GM12878 (cell line): Measurements from ENCODE around the gene KRT7. TPM values are rescaled to one million over a fixed set of nuclear protein-coding genes. Genes with fewer than 3 reads are reported as not detected.

Experiments
- ATAC-seq: fragments of 200-7000 bp; cut with Tn5 transposase; 3 replicates; pipeline ENCODE4 v1.9.1; 2020; ENCODE audit warnings: mild to moderate bottlenecking, moderate library complexity
- BruUV-seq: library from RNA; stranded (reverse); fragments of 400-500 nt; replicated peaks from 2 replicates; lab custom pipeline; 2021; lab: Mats Ljungman, UMichigan
- CTCF ChIA-PET: fragments of 300-600 bp; sonication (Branson Sonifier 250); formaldehyde crosslinking; extraction: SDS; loops from one replicate; lab custom pipeline; 2021; ENCODE audit warnings: inconsistent platforms; lab: Yijun Ruan, JAX
- POLR2A ChIA-PET: fragments of 350-600 bp; formaldehyde crosslinking; extraction: SDS; loops from one replicate; lab custom pipeline; 2021; ENCODE audit warnings: inconsistent platforms; lab: Charles Lee
- RAD21 ChIA-PET: fragments of 300-600 bp; sonication (Branson Sonifier 250); formaldehyde crosslinking; loops from one replicate; lab custom pipeline; 2023; ENCODE audit warnings: antibody characterized with exemption; ENCODE audit not compliant: unreplicated experiment; lab: Charles Lee
- SMC1A ChIA-PET: fragments of 300-600 bp; sonication (Branson Sonifier 250); formaldehyde crosslinking; loops from one replicate; lab custom pipeline; 2023; ENCODE audit not compliant: unreplicated experiment, uncharacterized antibody; lab: Charles Lee
- DNase-seq: peaks from one replicate; pipeline ENCODE4 v3.0.0-alpha.2; 2011; ENCODE audit warnings: low read depth, low spot score
- FAIRE-seq: peaks from 3 replicates; lab custom pipeline; 2011; peaks lifted over from hg19 to GRCh38; lab: Jason Lieb, UNC
- H2AFZ ChIP-seq: 2 replicates; pipeline ENCODE4 v1.6.0; 2011; ENCODE audit warnings: low read depth, low read length, control low read depth; ENCODE audit not compliant: control insufficient read depth
- H3K27ac ChIP-seq: 2 replicates; pipeline ENCODE4 v1.5.1; 2011; ENCODE audit warnings: control low read depth; ENCODE audit not compliant: control insufficient read depth, insufficient read depth
- H3K27me3 ChIP-seq, 2 experiments: replicated peaks in 1 of 2; 2 replicates each; pipeline versions ENCODE4 v1.6.0 to v1.6.1; 2011; ENCODE audit warnings: low read length in 1 of 2; ENCODE audit not compliant: control insufficient read depth in 2 of 2, insufficient read depth in 2 of 2
- H3K36me3 ChIP-seq, 2 experiments: 2 replicates each; pipeline ENCODE4 v1.5.1; 2011; ENCODE audit warnings: low read length in 1 of 2; ENCODE audit not compliant: control insufficient read depth in 2 of 2, insufficient read depth in 2 of 2
- H3K4me1 ChIP-seq: 2 replicates; pipeline ENCODE4 v1.6.1; 2011; ENCODE audit warnings: mild to moderate bottlenecking, low read length, moderate library complexity, mixed read lengths; ENCODE audit not compliant: control insufficient read depth, insufficient read depth
- H3K4me2 ChIP-seq: 2 replicates; pipeline ENCODE4 v1.6.0; 2011; ENCODE audit warnings: control low read depth; ENCODE audit not compliant: control insufficient read depth, insufficient read depth
- H3K4me3 ChIP-seq: fragments of 200-600 bp; sonication (generic); 2 replicates; pipeline ENCODE4 v1.5.1; 2016
- H3K79me2 ChIP-seq: 2 replicates; pipeline ENCODE4 v1.6.0; 2011; ENCODE audit warnings: low read length; ENCODE audit not compliant: control insufficient read depth, insufficient read depth
- H3K9ac ChIP-seq: 2 replicates; pipeline ENCODE4 v1.8.0; 2011; ENCODE audit warnings: low read length, control low read depth, mixed read lengths; ENCODE audit not compliant: control insufficient read depth, insufficient read depth
- H3K9me3 ChIP-seq: replicated peaks from 3 replicates; pipeline ENCODE4 v1.5.1; 2011; ENCODE audit warnings: mild to moderate bottlenecking, low read length; ENCODE audit not compliant: control insufficient read depth, insufficient read depth
- H4K20me1 ChIP-seq: 2 replicates; pipeline ENCODE4 v1.6.0; 2011; ENCODE audit not compliant: control insufficient read depth, insufficient read depth
- BCL11A ChIP-seq: IDR thresholded peaks from 2 replicates; pipeline ENCODE4 v1.6.1; 2011; ENCODE audit warnings: low read depth, low read length
- BHLHE40 ChIP-seq, 2 experiments: fragments of 450-650 bp in 1 of 2; IDR thresholded peaks; 2 replicates each; pipeline ENCODE4 v1.6.1; 2011 to 2017; ENCODE audit warnings: low read depth in 2 of 2, borderline replicate concordance in 1 of 2, improper control_type of control experiment in 1 of 2, low read length in 1 of 2, mild to moderate bottlenecking in 1 of 2
- E2F4 ChIP-seq: IDR thresholded peaks from 2 replicates; pipeline ENCODE4 v1.6.1; 2012; ENCODE audit warnings: low read depth, low read length, improper control_type of control experiment
- EP300 ChIP-seq, 2 experiments: fragments of 150-350 bp in 1 of 2; IDR thresholded peaks; 2 replicates each; pipeline ENCODE4 v1.6.1; 2011 to 2012; ENCODE audit warnings: low read depth in 2 of 2, low read length in 2 of 2, borderline replicate concordance in 1 of 2, improper control_type of control experiment in 1 of 2, inconsistent platforms in 1 of 2; ENCODE audit not compliant: control insufficient read depth in 1 of 2
- NR2C2 ChIP-seq: IDR thresholded peaks from 2 replicates; pipeline ENCODE4 v1.6.1; 2011; ENCODE audit warnings: borderline replicate concordance, low read depth; ENCODE audit not compliant: control insufficient read depth, insufficient read length
- PAX5 ChIP-seq: IDR thresholded peaks from 2 replicates; pipeline ENCODE4 v1.6.1; 2011; ENCODE audit warnings: low read depth, low read length, borderline replicate concordance
- SPI1 ChIP-seq: IDR thresholded peaks from 2 replicates; pipeline ENCODE4 v1.6.1; 2011; ENCODE audit warnings: low read depth, mild to moderate bottlenecking, low read length, moderate library complexity, borderline replicate concordance; ENCODE audit not compliant: insufficient read depth
- TBL1XR1 ChIP-seq: IDR thresholded peaks from 2 replicates; pipeline ENCODE4 v1.6.1; 2012; ENCODE audit warnings: low read depth, low read length, improper control_type of control experiment
- YY1 ChIP-seq: IDR thresholded peaks from 2 replicates; pipeline ENCODE4 v1.6.1; 2011; ENCODE audit warnings: low read depth, mild to moderate bottlenecking, low read length
- whole genome bisulfite sequencing: methylation state at CpG from one replicate; pipeline ENCODE4 v1.1.6; 2016; ENCODE audit warnings: low lambda C conversion rate; ENCODE audit not compliant: insufficient replicate concordance, insufficient coverage; ENCODE audit errors: missing lambda C conversion rate; 5-methylcytosine and 5-hydroxymethylcytosine counted together
- in situ Hi-C: fragments of 300-500 bp; cut with MboI; formaldehyde crosslinking; loops from 9 replicates; pipeline ENCODE4 v1.14.3; 2018; ENCODE audit warnings: mixed read lengths
- intact Hi-C: fragments of 100-400 bp; cut with micrococcal nuclease; formaldehyde crosslinking; loops from one replicate; pipeline ENCODE4 v1.14.2; 2022; ENCODE audit not compliant: unreplicated experiment
- polyA plus RNA-seq, 11 experiments: library from polyadenylated mRNA; depleted of rRNA in 4 of 11; unstranded in 6 of 11; stranded (reverse) in 5 of 11; fragments of >200 nt; fragmentation: Nextera tagmentation in 4 of 11; fragmentation: Illumina TruSeq in 1 of 11; extraction: Ambion mirVana in 4 of 11; extraction: Trizol in 1 of 11; gene quantifications; 1 replicate in 1 of 11; 2 replicates in 10 of 11; pipeline versions ENCODE4 v1.2.1 to v1.2.3, GENCODE V29; 2011 to 2016; ENCODE audit warnings: inconsistent platforms in 2 of 11, missing spikeins in 2 of 11, low read depth in 1 of 11
- total RNA-seq, 4 experiments: library from RNA; depleted of rRNA in 3 of 4; stranded (reverse); fragments of >200 nt in 3 of 4; fragmentation: Illumina TruSeq in 1 of 4; extraction: Trizol in 1 of 4; gene quantifications; 2 replicates each; pipeline versions ENCODE4 v1.2.1 to v1.2.3, GENCODE V29; 2013 to 2021
- TF ChIP-seq, protein P1 (sequence below): fragments of 450-650 bp; IDR thresholded peaks from 2 replicates; pipeline ENCODE4 v1.6.1; 2017; ENCODE audit warnings: low read depth, mild to moderate bottlenecking, moderate library complexity
- TF ChIP-seq, protein P2 (sequence below): IDR thresholded peaks from 2 replicates; pipeline ENCODE4 v1.6.1; 2011; ENCODE audit warnings: borderline replicate concordance, low read depth, mild to moderate bottlenecking, moderate library complexity, low read length; ENCODE audit not compliant: insufficient read depth, poor library complexity, severe bottlenecking

KRT7 gene
- total and polyA plus RNA-seq, 10 of the 15 experiments (the other 5 are each of a cell fraction or from before 2014, with no cell fraction given) = 0.90 to 18.7 (median 4.8) TPM

GRCh38 chr12:52216807-52217206 is 16.2 kb upstream of the KRT7 start:
- H3K79me2 ChIP-seq = no peaks in the 10 kb centered on the region
- H3K9ac ChIP-seq = no peak overlapping the region
- DNase-seq (no peak), FAIRE-seq (no peak), ATAC-seq (no peak)
- peaks cover 0 to 5% of the 10 kb centered on the region in 2 experiments; a peak in 2 of 4 replicates for H3K27me3 ChIP-seq
- no peak overlapping the region for H2AFZ ChIP-seq
- ChIA-PET POLR2A (no interaction called here), SMC1A (interaction anchor here (1.2 kb wide), 1 partner anchor 59 kb away, joined by 3 read pairs; no protein-coding TSS in a partner anchor), CTCF (interaction anchor here (1.1 to 2.0 kb wide), 3 partner anchors 49 to 111 kb away, joined by 3 to 6 read pairs (median 4); no protein-coding TSS in a partner anchor), RAD21 (no interaction called here)
- no TSS peak for BruUV-seq
- H3K36me3 ChIP-seq = no peaks in the 10 kb centered on the region
- no peak for TF ChIP-seq EP300 (IDR thresholded peaks at IDR 0.05; ENCODE audit: borderline replicate concordance in 1 of 2, control insufficient read depth in 1 of 2, low read depth in 2 of 2, low read length in 2 of 2)
- TF ChIP-seq SPI1 = no peak
- no peak for TF ChIP-seq BHLHE40 (IDR thresholded peaks at IDR 0.05; ENCODE audit: borderline replicate concordance in 1 of 2, low read depth in 2 of 2, low read length in 1 of 2)
- no peak for TF ChIP-seq TBL1XR1
- TF ChIP-seq NR2C2 = no peak
- no peaks in the 10 kb centered on the region for H3K9me3 ChIP-seq
- H3K4me1 ChIP-seq = peaks cover 2% of the 10 kb centered on the region; the same call in 1 of the 2 replicates
- no peaks in the 10 kb centered on the region for H4K20me1 ChIP-seq
- in situ Hi-C loops (no loop called here), intact Hi-C loops (loop anchor here (10.0 kb wide), 1 partner anchor 108 kb away; the partner anchor contains the start of gene KRT83)
- no peak overlapping the region for H3K27ac ChIP-seq
- no peak overlapping the region for H3K4me2 ChIP-seq
- 14% methylated on average over 1 of the region's 1 CpG for WGBS
- no peak overlapping the region for H3K4me3 ChIP-seq

DNA sequence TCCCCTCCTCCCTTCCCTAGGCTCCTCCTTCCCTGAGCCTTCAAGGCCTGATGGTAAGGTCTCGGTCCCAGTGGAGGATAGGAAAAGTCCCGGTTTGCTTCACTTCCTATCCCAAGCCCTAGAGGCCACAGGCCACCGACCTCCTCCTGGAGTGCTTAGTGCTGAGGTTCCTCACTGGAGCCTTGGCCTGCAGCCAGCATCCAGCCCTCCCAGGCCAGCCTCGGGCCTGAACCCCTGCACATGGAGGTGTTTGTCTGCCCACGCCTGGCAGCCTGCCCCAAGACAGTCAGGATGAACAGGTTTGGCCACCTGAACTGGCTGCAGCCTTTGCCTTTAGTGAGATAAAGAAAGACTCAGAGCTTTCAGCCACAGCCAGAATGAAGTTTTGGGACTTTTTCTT is 15.8 kb upstream of the KRT7 start:
- intact Hi-C loops (loop anchor here (10.0 kb wide), 1 partner anchor 108 kb away; the partner anchor contains the start of gene KRT83), in situ Hi-C loops (no loop called here)
- no peak overlapping the region for H3K4me2 ChIP-seq
- no peak for FAIRE-seq
- no peak for DNase-seq
- no peak overlapping the region for H2AFZ ChIP-seq
- no peak for ATAC-seq
- no peaks in the 10 kb centered on the region for H4K20me1 ChIP-seq
- no peaks in the 10 kb centered on the region for H3K79me2 ChIP-seq
- RAD21 ChIA-PET = no interaction called here
- SMC1A ChIA-PET = no interaction called here
- BruUV-seq = no TSS peak
- H3K4me3 ChIP-seq = no peak overlapping the region
- H3K9ac ChIP-seq = no peak overlapping the region
- 4% methylated on average over 5 of the region's 5 CpGs for WGBS
- no peaks in the 10 kb centered on the region for H3K9me3 ChIP-seq
- POLR2A ChIA-PET = no interaction called here
- CTCF ChIA-PET = interaction anchor here (2.0 kb wide), 1 partner anchor 111 kb away, joined by 6 read pairs; no protein-coding TSS in a partner anchor
- no peaks in the 10 kb centered on the region for H3K36me3 ChIP-seq
- peaks cover 6% of the 10 kb centered on the region; the same call in 1 of the 2 replicates for H3K4me1 ChIP-seq
- H3K27ac ChIP-seq = no peak overlapping the region
- H3K27me3 ChIP-seq = peaks cover 0 to 2% of the 10 kb centered on the region in 2 experiments; a peak in 2 of 4 replicates
- TF ChIP-seq PAX5 (no peak), E2F4 (no peak), YY1 (no peak), BCL11A (no peak)
- TF ChIP-seq, protein P1, sequence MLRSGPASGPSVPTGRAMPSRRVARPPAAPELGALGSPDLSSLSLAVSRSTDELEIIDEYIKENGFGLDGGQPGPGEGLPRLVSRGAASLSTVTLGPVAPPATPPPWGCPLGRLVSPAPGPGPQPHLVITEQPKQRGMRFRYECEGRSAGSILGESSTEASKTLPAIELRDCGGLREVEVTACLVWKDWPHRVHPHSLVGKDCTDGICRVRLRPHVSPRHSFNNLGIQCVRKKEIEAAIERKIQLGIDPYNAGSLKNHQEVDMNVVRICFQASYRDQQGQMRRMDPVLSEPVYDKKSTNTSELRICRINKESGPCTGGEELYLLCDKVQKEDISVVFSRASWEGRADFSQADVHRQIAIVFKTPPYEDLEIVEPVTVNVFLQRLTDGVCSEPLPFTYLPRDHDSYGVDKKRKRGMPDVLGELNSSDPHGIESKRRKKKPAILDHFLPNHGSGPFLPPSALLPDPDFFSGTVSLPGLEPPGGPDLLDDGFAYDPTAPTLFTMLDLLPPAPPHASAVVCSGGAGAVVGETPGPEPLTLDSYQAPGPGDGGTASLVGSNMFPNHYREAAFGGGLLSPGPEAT = no peak
- TF ChIP-seq, protein P2, sequence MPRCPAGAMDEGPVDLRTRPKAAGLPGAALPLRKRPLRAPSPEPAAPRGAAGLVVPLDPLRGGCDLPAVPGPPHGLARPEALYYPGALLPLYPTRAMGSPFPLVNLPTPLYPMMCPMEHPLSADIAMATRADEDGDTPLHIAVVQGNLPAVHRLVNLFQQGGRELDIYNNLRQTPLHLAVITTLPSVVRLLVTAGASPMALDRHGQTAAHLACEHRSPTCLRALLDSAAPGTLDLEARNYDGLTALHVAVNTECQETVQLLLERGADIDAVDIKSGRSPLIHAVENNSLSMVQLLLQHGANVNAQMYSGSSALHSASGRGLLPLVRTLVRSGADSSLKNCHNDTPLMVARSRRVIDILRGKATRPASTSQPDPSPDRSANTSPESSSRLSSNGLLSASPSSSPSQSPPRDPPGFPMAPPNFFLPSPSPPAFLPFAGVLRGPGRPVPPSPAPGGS = no peak
